Heart left ventricle (tissue), 13 donors: Measurements from ENCODE around the gene DGKB.

Experiments used
- CTCF ChIP-seq, 12 donors: fragments of 200-600 bp; sonication (generic) in 4 of 12; IDR thresholded peaks; one replicate each; pipeline versions ENCODE4 v1.5.0 to v1.8.0; 2018 to 2022; ENCODE audit warnings: antibody characterized with exemption in 12 of 12, mild to moderate bottlenecking in 5 of 12
- POLR2A ChIP-seq, 2 donors: fragments of 450-650 bp; IDR thresholded peaks; one replicate each; pipeline ENCODE4 v1.6.1; 2017; ENCODE audit warnings: antibody characterized with exemption in 2 of 2, mild to moderate bottlenecking in 2 of 2, moderate library complexity in 2 of 2
- donor health status: ischemic (EF 13 %, LVEDD 7.1; RV severe dilation, severe dysfunction).
- donor health status: DM: no; HTN: yes; CAD: no.
- donor health status: DM: no; HTN: no; CAD: no.
- donor health status: ischemic (EF 25% LVEDD 6.9; RV normal size, moderate dysfunction).
- donor health status: ischemic (EF 25% LVEDD 5.7; RV mildly dilated, moderate dysfunction).
- donor health status: ischemic (EF 35%, LVEDD 5.7; RV mildly dilated, moderate dysfunction).
- donor health status: nonischemic (EF 11% LVEDD 7.7; RV severe dilation, severe dysfunction).
- donor health status: DM: yes; HTN: yes; CAD: no.
- donor health status: PGD.
- donor health status: ischemic (EF 29% LVEDD 5.4; RV normal size, mild dysfunction).
- donor health status: nonischemic (EF 23%, LVEDD 6.1; RV moderate dilation, normal function).

DNA sequence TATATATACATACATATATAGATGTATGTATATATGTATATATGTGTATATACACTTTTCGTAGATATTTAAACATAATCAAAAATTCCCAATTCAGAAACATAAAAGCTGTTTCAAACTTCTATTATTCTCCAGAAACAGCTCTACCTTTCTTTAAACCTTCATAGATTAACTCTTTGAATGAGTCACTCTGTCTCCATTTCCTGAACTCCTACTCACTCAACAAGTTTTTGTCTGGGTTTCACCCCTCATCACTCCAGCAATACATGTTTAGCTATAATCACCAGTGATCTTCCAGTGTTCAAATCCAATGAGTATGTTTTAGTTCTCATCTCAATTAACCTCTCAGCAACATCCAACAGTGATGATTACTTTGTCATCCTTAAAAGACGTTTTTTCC lies 9.6 kb downstream of the DGKB start:
- TF ChIP-seq CTCF (IDR thresholded peaks at IDR 0.05) (no peak), POLR2A (IDR thresholded peaks at IDR 0.05) (no peak)
